DMS79 (cell line): ENCODE measurements around the gene KIF4A.
"Not testable (repeated sequence)": the region's sequence is repeated elsewhere in the genome, so short reads cannot be mapped to it uniquely, and the experiment has no call there.

Source experiments
- DNase-seq: peaks from one replicate; lab custom pipeline; 2025; lab: John Stamatoyannopoulos, UW

KIF4A gene

DNA sequence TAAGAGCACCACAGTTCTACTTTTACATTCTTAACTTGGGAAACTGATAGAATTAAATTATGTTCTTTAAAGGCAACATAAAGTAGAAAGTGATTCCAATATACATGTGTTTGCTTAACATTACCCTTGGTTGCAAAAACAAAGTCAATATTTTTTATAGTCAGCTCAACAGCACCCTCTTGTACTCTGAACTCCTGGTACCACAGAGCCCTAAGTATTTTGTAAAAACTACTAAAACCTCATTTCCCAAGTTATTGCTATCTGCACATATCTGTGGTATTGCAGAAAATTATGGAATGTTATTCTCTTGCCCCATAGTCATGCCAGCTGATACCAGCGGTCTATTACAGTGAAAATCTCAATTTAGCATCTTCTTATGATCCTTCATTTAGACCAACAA, 2.9 kb downstream of the KIF4A start:
- DNase-seq = no peak

DNA sequence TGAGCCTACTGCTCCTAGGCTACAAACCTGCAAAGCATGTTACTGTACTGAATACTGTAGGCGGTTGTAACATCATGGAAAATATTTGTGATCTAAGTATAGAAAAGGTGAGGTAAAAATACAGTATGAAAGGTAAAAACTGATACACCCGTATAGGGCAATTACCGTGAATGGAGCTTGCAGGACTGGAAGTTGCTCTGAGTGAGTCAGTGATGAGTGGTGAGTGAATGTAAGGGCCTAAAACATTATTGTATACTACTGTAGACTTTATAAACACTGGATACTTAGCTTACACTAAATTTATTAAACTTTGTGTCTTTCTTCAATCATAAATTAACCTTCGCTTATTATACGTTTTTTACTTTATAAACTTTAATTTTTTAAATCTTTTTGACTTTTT, 3.7 kb downstream of the KIF4A start:
- DNase-seq = no peak

DNA sequence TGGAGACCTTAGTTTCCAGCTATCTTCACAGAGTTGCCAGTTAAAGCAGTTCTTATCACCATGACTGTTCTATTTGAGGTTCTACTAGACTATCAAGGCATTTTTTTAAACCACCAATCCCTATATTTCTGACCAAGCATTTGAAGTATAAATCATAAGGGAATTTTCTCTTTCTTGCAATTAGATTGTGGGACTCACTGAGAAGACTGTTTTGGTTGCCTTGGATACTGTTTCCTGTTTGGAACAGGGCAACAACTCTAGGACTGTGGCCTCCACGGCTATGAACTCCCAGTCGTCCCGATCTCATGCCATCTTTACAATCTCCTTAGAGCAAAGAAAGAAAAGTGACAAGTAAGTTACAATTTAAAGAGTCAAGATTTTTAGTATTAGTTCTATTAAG, 11.8 kb downstream of the KIF4A start:
- no peak for DNase-seq

DNA sequence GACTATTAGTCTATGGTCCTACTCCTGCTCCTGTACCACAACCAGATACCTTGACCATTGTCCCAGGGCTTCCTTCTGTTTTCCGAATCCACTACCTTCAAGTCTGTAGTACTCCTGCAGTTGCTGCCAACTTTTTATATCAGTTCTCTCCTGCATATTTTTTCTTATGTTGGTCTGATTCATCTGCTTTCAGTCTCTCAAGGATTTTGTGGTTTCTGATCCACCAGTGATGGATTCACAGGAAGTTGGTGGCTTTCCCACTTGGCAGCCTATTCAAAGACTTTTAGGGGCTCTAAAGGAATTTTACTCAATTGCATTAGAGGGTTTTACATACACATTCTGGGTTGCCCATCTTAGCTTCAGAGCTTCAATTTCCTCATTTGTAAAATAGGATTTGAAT, 23.6 kb downstream of the KIF4A start:
- no peak for DNase-seq

DNA sequence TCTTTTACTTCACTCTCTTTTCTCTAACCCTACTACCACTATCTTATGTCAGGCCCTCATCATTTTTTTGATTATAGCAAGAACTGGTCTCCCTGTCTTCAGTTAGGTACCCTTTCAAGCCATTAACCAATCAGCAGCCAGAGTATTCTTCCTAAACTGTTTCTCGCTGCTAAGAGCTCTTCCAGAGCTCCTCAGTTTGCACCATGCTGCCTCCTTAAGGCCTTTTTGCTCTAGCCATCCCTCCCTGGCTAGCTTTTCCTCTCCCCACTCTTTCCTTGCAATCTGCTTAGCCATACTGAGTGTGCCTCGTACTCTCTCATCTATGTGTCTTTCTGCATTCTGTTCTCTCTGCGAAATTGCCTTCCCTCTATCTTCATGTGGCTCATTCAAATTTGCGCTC, 32.9 kb downstream of the KIF4A start:
- DNase-seq = no peak

DNA sequence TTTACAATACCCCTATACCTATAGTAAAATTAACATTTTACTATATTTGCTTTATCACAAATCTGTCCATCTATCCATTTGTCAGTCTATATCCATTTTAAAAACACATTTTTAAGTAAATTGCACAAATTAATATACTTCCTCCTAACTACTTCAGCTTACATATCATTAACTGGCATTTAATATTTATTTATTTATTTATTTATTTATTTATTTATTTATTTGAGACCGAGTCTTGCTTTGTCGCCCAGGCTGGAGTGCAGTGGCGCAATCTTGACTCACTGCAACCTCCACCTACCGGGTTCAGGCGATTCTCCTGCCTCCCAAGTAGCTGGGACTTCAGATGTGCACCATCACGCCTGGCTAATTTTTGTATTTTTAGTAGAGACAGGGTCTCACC, 33.7 kb downstream of the KIF4A start:
- DNase-seq = not testable (repeated sequence)

DNA sequence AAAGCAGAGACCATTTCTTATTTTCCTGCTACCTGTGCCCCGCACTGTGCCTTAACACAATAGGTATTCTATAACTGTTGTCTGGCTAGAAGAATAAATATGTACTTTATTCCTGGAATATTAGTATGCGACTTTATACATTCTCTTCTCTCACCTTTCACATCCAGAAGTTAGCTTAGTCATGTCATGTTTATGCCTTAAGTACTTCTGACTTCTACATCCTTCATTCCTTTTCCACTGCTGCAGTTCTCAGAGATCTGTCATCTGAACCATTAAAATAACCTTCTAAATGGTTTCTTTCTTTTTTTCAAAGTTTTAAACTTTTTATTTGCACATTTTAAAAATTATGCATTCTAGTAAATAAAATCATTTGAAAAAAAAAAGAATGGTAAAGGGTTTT, 34.4 kb downstream of the KIF4A start:
- no peak for DNase-seq

DNA sequence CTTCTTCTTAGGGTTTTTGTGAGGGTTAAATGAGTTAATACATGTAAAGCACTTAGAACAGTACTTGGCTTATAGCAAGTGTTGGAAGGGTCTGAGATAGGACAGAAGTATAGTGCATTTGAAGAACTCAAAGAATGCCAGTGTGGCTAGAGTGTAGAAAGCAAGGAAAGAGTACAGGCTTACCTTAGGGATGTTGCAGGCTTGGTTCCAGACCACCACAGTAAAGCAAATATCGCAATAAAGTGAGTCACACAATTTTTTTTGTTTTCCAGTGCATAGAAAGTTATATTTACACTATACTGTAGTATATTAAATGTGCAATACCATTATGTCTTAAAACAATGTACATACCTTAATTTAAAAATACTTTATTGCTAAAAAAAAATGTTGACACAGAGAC, 41.3 kb downstream of the KIF4A start:
- DNase-seq = no peak

DNA sequence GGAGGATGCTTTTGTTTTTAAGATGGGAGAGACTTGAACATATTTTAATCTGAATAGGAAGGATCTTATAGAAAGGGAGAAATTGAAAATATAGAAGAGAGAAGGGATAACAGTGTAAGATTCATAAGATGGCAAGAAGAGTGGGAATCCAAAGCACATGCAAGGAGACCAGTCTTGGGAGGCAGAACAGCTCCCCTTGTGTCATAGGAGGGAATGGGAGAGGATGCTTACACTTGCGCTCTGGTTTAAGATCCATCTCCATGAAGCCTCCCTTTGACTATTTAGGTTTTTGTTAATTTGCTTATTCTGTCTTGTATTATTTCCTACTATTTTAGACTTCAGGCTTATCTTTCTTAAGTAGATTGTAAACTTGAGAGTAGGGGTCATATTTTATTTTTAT, 42.7 kb downstream of the KIF4A start:
- no peak for DNase-seq

DNA sequence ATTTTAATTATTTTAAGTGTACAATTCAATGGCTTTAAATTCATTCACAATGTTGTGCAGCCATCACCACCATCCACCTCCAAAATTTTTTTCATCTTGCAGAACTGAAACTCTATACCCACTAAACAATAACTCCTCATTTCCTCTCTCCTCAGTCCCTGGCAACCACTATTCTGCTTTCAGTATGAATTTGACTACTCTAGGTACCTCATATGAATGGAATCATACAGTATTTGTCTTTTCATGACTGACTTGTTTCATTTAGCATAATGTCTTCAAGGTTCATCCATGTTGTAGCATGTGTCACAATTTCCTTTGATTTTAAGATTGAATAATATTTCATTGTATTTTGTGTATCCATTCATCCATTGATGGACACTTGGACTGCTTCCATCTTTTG, 46.9 kb downstream of the KIF4A start:
- no peak for DNase-seq

DNA sequence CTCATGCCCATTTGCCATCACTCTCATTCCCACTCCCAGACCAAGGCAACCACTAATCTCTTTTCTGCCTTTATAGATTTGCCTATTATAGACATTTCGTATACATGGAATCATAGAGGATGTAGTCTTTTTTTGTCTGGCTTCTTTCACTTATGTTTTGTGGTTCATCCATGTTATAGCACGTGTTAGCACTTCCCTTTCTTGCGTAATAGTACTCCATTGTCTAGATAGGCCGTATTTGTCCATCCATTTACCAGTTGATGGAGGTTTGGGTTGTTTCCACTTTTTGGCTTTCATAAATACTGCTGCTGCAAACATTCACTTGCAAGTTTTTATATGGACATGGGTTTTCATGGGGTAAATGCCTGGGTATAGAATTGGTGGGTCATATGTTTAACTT, 48.4 kb downstream of the KIF4A start:
- no peak for DNase-seq

DNA sequence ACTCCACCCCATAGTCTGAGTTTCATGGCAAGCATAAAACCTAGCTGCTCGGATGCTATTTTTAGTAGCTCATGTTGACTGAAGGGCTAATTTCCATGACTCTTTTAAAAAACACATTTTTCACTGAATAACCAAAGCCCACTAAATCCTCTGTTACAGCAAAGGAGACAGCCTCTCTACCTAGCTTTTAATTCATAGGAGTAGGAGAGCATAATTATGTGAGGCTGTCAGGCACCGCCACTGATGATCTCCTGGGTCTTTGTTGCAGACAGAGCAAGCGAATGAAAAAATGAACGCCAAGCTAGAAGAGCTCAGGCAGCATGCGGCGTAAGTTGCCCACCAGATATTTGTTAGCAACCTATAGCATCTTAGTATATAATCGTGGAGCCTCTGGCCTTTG, 53.5 kb downstream of the KIF4A start:
- DNase-seq = no peak

DNA sequence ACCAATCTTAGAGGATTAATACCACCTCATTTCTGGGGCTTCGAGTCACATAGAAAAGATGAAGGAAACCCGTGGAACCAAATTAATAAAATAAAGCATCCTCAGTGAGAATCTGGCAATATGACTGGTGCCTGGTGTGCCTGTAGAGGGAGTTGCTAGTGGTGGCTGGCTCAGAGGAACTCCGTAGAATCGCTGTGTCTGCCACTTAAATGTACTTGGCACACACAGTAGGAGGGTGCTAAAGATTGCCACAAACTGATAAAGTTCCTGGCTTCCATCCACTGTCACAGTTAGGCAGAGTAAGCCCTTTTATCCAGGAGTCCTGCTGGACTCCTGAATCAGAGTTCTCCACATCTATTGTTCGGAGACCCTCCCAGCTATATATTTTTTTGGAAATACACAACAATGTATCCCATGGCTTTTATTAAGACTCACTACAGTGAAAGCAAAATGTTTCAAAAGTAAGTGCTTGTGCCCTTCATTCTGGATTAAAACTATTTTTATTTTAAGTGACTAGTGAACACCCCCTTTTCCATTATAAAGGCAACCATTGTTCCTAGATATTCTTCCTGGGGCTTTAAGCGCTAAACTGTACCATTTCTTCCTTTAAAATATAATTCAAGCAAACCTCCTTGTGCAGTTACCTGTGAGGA, 56.6 kb downstream of the KIF4A start:
- DNase-seq = no peak

DNA sequence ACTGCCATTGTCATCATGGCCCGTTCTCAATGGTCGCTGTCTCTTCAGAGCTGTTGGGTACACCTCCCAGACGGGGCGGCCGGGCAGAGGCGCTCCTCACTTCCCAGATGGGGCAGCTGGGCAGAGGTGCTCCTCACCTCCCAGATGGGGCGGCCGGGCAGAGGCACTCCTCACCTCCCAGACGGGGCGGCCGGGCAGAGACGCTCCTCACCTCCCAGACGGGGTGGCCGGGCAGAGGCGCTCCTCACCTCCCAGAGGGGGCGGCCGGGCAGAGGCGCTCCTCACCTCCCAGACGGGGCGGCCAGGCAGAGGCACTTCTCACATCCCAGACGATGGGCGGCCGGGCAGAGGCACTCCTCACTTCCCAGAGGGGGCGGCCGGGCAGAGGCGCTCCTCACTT, 58.9 kb downstream of the KIF4A start:
- DNase-seq = not testable (repeated sequence)

DNA sequence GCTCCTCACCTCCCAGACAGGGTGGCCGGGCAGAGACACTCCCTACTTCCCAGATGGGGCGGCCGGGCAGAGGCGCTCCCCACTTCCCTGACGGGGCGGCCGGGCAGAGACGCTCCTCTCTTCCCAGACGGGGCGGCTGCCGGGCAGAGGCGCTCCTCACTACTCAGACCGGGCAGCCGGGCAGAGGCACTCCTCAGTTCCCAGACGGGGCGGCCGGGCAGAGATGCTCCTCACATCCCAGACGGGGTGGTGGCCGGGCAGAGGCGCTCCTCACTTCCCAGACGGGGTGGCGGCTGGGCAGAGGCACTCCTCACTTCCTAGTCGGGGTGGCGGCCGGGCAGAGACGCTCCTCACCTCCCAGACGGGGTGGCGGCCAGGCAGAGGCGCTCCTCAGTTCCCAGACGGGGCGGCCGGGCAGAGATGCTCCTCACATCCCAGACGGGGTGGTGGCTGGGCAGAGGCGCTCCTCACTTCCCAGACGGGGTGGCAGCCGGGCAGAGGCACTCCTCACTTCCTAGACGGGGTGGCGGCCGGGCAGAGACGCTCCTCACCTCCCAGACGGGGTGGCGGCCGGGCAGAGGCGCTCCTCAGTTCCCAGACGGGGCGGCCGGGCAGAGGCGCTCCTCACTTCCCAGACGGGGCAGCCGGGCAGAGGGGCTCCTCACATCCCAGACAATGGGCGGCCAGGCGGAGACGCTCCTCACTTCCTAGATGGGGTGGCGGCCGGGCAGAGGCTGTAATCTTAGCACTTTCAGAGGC, 59.6 kb downstream of the KIF4A start:
- DNase-seq = not testable (repeated sequence)

DNA sequence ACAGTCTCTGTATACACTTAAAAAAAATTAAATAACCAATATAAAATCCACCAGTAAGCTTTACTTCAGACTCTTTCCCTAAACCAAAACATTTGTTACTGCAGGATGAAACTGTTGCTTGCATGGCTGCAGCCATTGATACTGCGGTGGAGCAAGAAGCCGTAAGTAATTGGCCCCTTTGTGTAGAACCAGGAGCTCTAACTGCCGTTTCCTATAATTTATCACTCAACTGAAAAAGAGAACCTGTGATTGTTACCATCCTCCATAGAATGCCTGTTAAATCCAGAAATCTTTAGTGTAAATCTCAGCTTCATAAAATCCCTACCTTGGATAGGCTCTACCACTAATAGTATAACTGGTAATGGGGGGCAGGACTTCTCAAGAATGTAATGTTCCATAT, 62.6 kb downstream of the KIF4A start:
- no peak for DNase-seq

DNA sequence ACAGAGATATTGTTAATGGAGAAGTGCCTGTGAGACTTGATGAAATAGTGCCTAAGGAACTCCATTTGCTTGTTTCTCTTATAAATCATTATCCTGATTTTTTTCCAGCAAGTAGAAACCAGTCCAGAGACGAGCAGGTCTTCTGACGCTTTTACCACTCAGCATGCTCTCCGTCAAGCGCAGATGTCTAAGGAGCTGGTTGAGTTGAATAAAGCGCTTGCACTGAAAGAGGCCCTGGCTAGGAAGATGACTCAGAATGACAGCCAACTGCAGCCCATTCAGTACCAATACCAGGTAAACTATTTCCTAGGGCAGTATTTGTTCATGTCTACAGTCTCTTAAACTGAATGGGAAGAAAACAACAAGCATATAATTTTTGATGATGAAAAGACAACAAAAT, 63.6 kb downstream of the KIF4A start:
- DNase-seq = no peak

DNA sequence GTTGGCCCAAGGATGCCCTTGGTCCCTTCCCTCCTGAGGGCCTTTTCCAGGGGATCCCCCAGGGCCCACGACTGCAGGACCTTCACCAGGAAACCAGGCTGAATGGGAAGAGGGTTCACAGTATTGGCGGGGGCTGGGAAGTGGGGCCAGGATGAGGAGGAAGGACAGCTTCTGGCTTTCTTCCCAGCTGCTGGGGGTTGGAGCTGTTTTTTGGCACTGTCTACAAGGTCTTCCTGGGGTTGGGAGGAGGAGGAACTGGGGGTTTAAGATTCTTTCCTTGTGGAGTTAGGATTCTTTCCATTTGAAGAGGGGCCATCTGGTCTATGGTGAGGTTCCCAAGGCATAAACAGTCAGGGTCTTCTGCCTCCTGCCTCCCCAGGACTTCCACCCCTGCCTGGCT, 64.8 kb downstream of the KIF4A start:
- no peak for DNase-seq

DNA sequence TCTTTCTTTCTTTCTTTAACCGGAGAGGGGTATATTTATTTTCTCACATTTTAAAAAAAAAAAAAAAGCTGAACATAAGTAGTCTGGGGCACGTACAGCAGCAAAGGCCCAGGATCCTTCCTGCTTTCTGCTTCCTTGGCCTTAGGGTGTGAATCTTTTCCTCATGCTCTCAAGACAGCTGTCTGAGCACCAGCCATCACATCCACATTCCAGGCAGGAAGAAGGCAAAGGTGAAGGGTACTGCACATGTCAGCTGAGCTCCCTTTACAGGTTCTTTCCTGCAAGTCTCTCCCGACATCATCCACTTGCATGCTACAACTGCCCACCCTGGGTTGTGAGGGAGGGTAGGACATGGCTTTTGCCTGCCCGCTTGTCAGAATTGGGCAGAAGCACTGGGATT, 69.6 kb downstream of the KIF4A start:
- no peak for DNase-seq

DNA sequence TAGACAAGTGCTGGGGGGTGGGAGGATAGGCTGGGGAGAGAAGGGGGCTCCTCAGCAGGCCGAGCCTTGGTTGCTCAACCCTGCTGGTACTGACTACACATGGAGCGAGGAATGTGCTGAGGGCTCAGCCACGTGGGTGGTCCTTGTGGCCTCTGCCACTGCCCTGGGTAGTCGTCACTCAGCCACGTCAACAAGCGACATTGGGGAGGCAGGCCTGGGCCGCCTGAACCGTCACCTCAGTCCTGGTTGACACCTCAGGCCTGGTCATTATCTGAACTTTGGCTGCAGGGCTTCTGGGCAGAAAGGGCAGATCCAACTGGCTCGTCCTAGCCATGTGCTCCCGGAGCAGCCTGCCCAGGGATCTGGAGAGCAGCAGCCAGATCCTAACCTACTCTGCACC, 70.5 kb downstream of the KIF4A start:
- no peak for DNase-seq

DNA sequence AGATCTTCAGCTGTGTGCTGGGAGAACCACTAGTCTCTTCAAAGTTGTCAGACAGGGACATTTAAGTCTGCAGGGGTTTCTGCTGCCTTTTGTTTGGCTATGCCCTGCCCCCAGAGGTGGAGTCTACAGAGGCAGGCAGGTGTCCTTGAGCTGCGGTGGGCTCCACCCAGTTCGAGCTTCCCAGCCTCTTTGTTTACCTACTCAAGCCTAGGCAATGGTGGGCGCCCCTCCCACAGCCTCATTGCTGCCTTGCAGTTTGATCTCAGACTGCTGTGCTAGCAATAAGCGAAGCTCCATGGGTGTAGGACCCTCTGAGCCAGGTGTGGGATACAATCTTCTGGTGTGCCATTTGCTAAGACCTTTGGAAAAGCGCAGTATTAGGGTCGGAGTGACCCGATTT, 78.8 kb downstream of the KIF4A start:
- not testable (repeated sequence) for DNase-seq

DNA sequence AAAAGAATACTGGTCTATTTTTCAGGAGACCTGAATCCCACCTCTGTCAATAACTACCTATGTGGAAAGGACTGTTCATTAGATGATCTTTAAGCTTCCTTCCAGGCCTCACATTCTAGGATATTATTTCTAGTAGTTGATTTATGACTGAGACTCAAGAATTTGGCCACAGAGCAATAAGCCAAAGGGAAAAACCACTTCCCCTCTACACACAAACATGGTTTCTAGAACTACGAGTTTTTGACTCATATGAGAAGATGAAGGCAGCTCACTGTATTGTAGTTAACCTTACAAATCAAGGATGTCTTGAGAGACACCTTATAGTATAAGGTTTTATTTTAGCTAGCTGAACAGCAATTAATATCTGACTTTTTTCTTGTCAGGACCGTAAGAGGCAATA, 96.3 kb downstream of the KIF4A start:
- no peak for DNase-seq

DNA sequence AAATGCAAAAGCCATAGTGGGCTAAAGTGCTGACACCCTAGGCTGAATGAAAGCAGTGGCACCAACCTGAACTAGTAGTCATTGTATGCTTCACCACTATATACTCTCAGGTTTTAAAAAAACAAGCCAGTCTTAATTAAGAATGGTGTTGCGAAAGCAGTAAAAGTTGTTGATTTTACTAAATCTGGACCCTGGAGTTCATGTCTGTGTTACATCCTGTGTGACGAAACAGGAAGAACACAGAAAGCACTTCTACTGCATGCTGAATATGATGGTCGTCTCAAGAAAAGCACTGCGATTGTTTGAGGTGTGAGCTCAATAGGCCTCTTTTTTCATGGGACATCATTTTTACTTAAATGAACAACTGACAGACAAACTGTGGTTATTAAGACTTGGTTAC, 109.0 kb downstream of the KIF4A start:
- no peak for DNase-seq

DNA sequence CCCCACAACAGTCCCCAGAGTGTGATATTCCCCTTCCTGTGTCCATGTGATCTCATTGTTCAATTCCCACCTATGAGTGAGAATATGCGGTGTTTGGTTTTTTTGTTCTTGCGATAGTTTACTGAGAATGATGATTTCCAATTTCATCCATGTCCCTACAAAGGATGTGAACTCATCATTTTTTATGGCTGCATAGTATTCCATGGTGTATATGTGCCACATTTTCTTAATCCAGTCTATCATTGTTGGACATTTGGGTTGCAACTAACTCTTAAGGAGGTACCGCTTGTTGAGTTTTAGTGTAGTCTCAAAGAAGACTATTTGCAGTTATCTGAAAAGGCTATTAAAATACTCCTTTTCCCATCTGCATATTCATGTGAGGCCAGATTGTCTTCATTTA, 110.3 kb downstream of the KIF4A start:
- not testable (repeated sequence) for DNase-seq
